Small intestine (tissue), 7 donors: ENCODE results near the gene YOD1. TPM values are rescaled to one million over a fixed set of nuclear protein-coding genes. Genes with fewer than 3 reads are reported as not detected.

Experiments used
- DNase-seq, 2 donors: peaks; one replicate each; pipeline versions ENCODE4 v3.0.0 to v3.0.0-alpha.2; 2013
- FAIRE-seq: peaks from 2 replicates; lab custom pipeline; 2012; peaks lifted over from hg19 to GRCh38; lab: Jason Lieb, UNC
- H3K27ac ChIP-seq, 3 donors: one replicate each; pipeline ENCODE4 v1.5.1; 2013; ENCODE audit warnings: low read length in 2 of 3, mild to moderate bottlenecking in 2 of 3, control low read depth in 1 of 3, inconsistent platforms in 1 of 3, low read depth in 1 of 3, moderate library complexity in 1 of 3
- H3K27me3 ChIP-seq, 3 donors: one replicate each; pipeline ENCODE4 v1.6.1; 2013; ENCODE audit warnings: low read length in 3 of 3, inconsistent platforms in 1 of 3; ENCODE audit not compliant: control insufficient read depth in 3 of 3, insufficient read depth in 3 of 3
- H3K36me3 ChIP-seq, 3 donors: one replicate each; pipeline ENCODE4 v1.6.1; 2013; ENCODE audit warnings: low read length in 3 of 3, inconsistent platforms in 1 of 3, low read depth in 1 of 3, mild to moderate bottlenecking in 1 of 3, moderate library complexity in 1 of 3; ENCODE audit not compliant: control insufficient read depth in 3 of 3, insufficient read depth in 2 of 3
- H3K4me1 ChIP-seq, 3 donors: one replicate each; pipeline ENCODE4 v1.6.1; 2013; ENCODE audit warnings: low read length in 2 of 3, inconsistent platforms in 1 of 3, low read depth in 1 of 3, mild to moderate bottlenecking in 1 of 3, moderate library complexity in 1 of 3; ENCODE audit not compliant: control insufficient read depth in 3 of 3, insufficient read depth in 2 of 3
- H3K4me3 ChIP-seq, 3 donors: one replicate each; pipeline ENCODE4 v1.5.1; 2013; ENCODE audit warnings: low read length in 3 of 3, control low read depth in 1 of 3, inconsistent platforms in 1 of 3, low read depth in 1 of 3, mild to moderate bottlenecking in 1 of 3, moderate library complexity in 1 of 3
- H3K9me3 ChIP-seq, 2 donors: one replicate each; pipeline ENCODE4 v1.6.1; 2013; ENCODE audit warnings: low read depth in 1 of 2, low read length in 1 of 2; ENCODE audit not compliant: control insufficient read depth in 2 of 2, insufficient read depth in 1 of 2
- WGBS, 3 donors: extraction: QIAGEN DNeasy Blood & Tissue Kit; methylation state at CpG; one replicate each; pipeline ENCODE4 v1.1.7; 2013; 5-methylcytosine and 5-hydroxymethylcytosine counted together
- polyA plus RNA-seq, 4 donors: library from polyadenylated mRNA; stranded (reverse) in 3 of 4; unstranded in 1 of 4; fragments of 200-250 nt in 3 of 4; fragments of 120-200 nt in 1 of 4; gene quantifications; one replicate each; pipeline versions ENCODE4 v1.2.1 to v1.2.3, GENCODE V29; 2013
- donor health status: healthy with polysubstance abuse.
- donor health status: control.
- donor health status: control.
- donor health status: Bipolar disorder and iron deficiency.
- donor health status: healthy.

Gene YOD1
- polyA plus RNA-seq, 4 donors, result 1.9 to 8.4 (median 2.7) TPM

GRCh38 chr1:207026104-207026534 is 24.9 kb downstream of the YOD1 start:
- H3K4me1 ChIP-seq, result peaks cover 15 to 85% (median 24%) of the 10 kb centered on the region in 3 donors

GRCh38 chr1:207025146-207025880 is 25.7 kb downstream of the YOD1 start:
- Histone ChIP-seq H3K4me1 (peaks cover 17 to 93% (median 29%) of the 10 kb centered on the region in 3 donors), H3K36me3 (peaks cover 0 to 57% (median 16%) of the 10 kb centered on the region in 3 donors), H3K4me3 (no peak overlapping the region), H3K27me3 (no peaks in the 10 kb centered on the region), H3K27ac (peak overlapping the region; percentile 91 to 100 (median 98)), H3K9me3 (no peaks in the 10 kb centered on the region)
- WGBS, 3 donors, result 19 to 39% (median 36%) methylated on average over 5 of the region's 5 CpGs
- DNase-seq (peak; percentile 49 to 53), FAIRE-seq (no peak)

More at GRCh38 chr1:207026104-207026534, 24.9 kb downstream of the YOD1 start:
- DNase-seq, result peak; percentile 68 to 74
- no peaks in the 10 kb centered on the region for H3K27me3 ChIP-seq
- H3K27ac ChIP-seq, result peak overlapping the region; percentile 56 to 100 (median 98)
- H3K4me3 ChIP-seq, result no peak overlapping the region
- peaks cover 0 to 51% (median 16%) of the 10 kb centered on the region in 3 donors for H3K36me3 ChIP-seq
- WGBS, 3 donors, result 37 to 42% (median 38%) methylated on average over 4 of the region's 4 CpGs
- H3K9me3 ChIP-seq, result no peaks in the 10 kb centered on the region
- no peak for FAIRE-seq

GRCh38 chr1:207024202-207025145 is 26.5 kb downstream of the YOD1 start:
- Histone ChIP-seq H3K27me3 (no peaks in the 10 kb centered on the region), H3K4me3 (no peak overlapping the region), H3K4me1 (peaks cover 19 to 93% (median 29%) of the 10 kb centered on the region in 3 donors), H3K36me3 (peaks cover 0 to 59% (median 16%) of the 10 kb centered on the region in 3 donors), H3K9me3 (no peaks in the 10 kb centered on the region), H3K27ac (peak overlapping the region; percentile 92 to 100 (median 98))
- FAIRE-seq, result no peak
- 26 to 48% (median 39%) methylated on average over 15 to 18 of the region's 18 CpGs for WGBS, 3 donors
- DNase-seq, result peak; percentile 83 to 96

- Histone ChIP-seq H3K36me3 (peaks cover 0 to 59% (median 16%) of the 10 kb centered on the region in 3 donors), H3K27me3 (no peaks in the 10 kb centered on the region), H3K9me3 (no peaks in the 10 kb centered on the region), H3K4me3 (no peak overlapping the region), H3K4me1 (peaks cover 19 to 81% (median 29%) of the 10 kb centered on the region in 3 donors), H3K27ac (peak overlapping the region in 2 of 3 donors; percentile 52 to 98)
- DNase-seq (no peak), FAIRE-seq (no peak)
- WGBS, 3 donors, result 83 to 89% (median 87%) methylated on average over 8 of the region's 8 CpGs
Observed at GRCh38 chr1:207022996-207023679, 27.9 kb downstream of the YOD1 start.

- DNase-seq (no peak), FAIRE-seq (no peak)
- Histone ChIP-seq H3K36me3 (peaks cover 0 to 53% (median 16%) of the 10 kb centered on the region in 3 donors), H3K4me1 (peaks cover 19 to 76% (median 29%) of the 10 kb centered on the region in 3 donors), H3K27ac (peak overlapping the region in 2 of 3 donors; percentile 56 to 78), H3K27me3 (no peaks in the 10 kb centered on the region), H3K4me3 (no peak overlapping the region), H3K9me3 (no peaks in the 10 kb centered on the region)
- 67 to 84% (median 71%) methylated on average over 15 of the region's 15 CpGs for WGBS, 3 donors
Observed at GRCh38 chr1:207021876-207022596, 29.0 kb downstream of the YOD1 start.

- 67 to 74% (median 67%) methylated on average over 8 of the region's 8 CpGs for WGBS, 3 donors
- Histone ChIP-seq H3K27me3 (no peaks in the 10 kb centered on the region), H3K36me3 (peaks cover 0 to 52% (median 16%) of the 10 kb centered on the region in 3 donors), H3K4me1 (peaks cover 19 to 69% (median 29%) of the 10 kb centered on the region in 3 donors), H3K9me3 (no peaks in the 10 kb centered on the region), H3K27ac (peak overlapping the region; percentile 47 to 78 (median 61)), H3K4me3 (no peak overlapping the region)
- no peak for FAIRE-seq
- DNase-seq, result no peak
Observed at GRCh38 chr1:207021139-207021861, 29.7 kb downstream of the YOD1 start.

- H3K9me3 ChIP-seq, result no peaks in the 10 kb centered on the region
- peak overlapping the region; percentile 47 to 78 (median 61) for H3K27ac ChIP-seq
- no peaks in the 10 kb centered on the region for H3K27me3 ChIP-seq
- DNase-seq (no peak), FAIRE-seq (no peak)
- no peak overlapping the region for H3K4me3 ChIP-seq
- 51 to 60% (median 55%) methylated on average over 4 of the region's 4 CpGs for WGBS, 3 donors
- peaks cover 16 to 63% (median 23%) of the 10 kb centered on the region in 3 donors for H3K4me1 ChIP-seq
- peaks cover 0 to 52% (median 16%) of the 10 kb centered on the region in 3 donors for H3K36me3 ChIP-seq
Observed at GRCh38 chr1:207020709-207021107, 30.3 kb downstream of the YOD1 start.
